ENCODE results near the gene PCNX3. TPM values are rescaled to one million over a fixed set of nuclear protein-coding genes. Genes with fewer than 3 reads are reported as not detected.

Gene PCNX3
- total and polyA plus RNA-seq, 2 of the 13 experiments (the other 11 are each of a cell fraction or from before 2014, with no cell fraction given) = 16.2 to 23.0 TPM

DNA sequence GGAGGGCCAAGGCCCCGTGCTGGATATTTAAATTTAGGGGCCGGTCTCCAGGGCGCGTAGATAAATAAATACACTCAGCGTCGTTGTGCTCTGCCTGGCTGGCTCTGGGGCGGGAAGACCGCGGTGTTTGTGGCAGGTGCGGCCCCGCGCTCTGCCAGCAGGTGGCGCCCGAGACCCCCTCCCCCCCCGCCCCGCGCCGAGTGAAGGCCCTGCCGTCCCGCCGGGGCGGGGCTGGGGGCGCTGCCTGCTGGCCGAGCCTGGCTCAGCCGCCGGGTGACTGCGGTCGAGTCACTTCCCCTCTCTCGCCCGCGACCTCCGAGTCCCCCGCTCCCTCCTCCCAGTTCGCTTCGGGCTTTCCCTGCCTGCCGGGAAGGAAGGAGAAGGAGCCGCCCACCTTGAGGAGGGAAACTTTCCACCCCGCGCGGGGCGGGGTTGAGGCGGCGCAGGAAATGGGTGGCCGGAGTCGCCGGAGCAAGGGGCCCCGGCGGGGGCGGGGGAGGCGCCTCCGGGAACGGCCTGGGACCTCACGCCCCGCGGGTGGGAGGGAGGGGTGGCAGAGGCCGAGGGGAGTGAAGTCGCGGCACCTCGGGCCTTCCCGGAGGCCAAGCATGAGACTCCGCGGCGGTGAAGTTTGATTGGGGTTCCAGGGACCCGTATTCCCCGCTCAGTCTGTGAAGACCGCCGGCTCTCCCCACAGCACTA lies 41.3 kb upstream of the PCNX3 start (continued):
- no peak for TF ChIP-seq NR0B2 (CRISPR knock-in tag; IDR thresholded peaks at IDR 0.05)
- no peak for TF ChIP-seq THAP11 (CRISPR knock-in tag; IDR thresholded peaks at IDR 0.05)
- no peak for TF ChIP-seq MEIS2 (CRISPR knock-in tag; IDR thresholded peaks at IDR 0.05)
- TF ChIP-seq MYNN (CRISPR knock-in tag; IDR thresholded peaks at IDR 0.05; ENCODE audit: low read depth) = no peak
- 0 out of 2 replicates have a peak, but pooled peaks have one; percentile 15 for TF ChIP-seq HOXD1 (CRISPR knock-in tag; IDR thresholded peaks at IDR 0.05)
- TF ChIP-seq, protein P1, sequence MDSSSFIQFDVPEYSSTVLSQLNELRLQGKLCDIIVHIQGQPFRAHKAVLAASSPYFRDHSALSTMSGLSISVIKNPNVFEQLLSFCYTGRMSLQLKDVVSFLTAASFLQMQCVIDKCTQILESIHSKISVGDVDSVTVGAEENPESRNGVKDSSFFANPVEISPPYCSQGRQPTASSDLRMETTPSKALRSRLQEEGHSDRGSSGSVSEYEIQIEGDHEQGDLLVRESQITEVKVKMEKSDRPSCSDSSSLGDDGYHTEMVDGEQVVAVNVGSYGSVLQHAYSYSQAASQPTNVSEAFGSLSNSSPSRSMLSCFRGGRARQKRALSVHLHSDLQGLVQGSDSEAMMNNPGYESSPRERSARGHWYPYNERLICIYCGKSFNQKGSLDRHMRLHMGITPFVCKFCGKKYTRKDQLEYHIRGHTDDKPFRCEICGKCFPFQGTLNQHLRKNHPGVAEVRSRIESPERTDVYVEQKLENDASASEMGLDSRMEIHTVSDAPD (CRISPR knock-in tag; IDR thresholded peaks at IDR 0.05) = no peak
- peak; percentile 10; the same call in 1 of the 2 replicates for TF ChIP-seq ZNF331 (CRISPR knock-in tag; IDR thresholded peaks at IDR 0.05)
- no peak for TF ChIP-seq JDP2 (CRISPR knock-in tag; IDR thresholded peaks at IDR 0.05; ENCODE audit: borderline replicate concordance)
- TF ChIP-seq ZNF383 (CRISPR knock-in tag; IDR thresholded peaks at IDR 0.05; ENCODE audit: borderline replicate concordance) = no peak
- no peak for TF ChIP-seq ZBTB42 (CRISPR knock-in tag; IDR thresholded peaks at IDR 0.05)
- TF ChIP-seq ZZZ3 (CRISPR knock-in tag; IDR thresholded peaks at IDR 0.05; ENCODE audit: borderline replicate concordance) = no peak
- no peak for TF ChIP-seq FOXC1 (CRISPR knock-in tag; IDR thresholded peaks at IDR 0.05; ENCODE audit: borderline replicate concordance)
- no peak for TF ChIP-seq XBP1 (CRISPR knock-in tag; IDR thresholded peaks at IDR 0.05)
- TF ChIP-seq ZNF496 (CRISPR knock-in tag; IDR thresholded peaks at IDR 0.05; ENCODE audit: insufficient replicate concordance) = no peak
- no peak for TF ChIP-seq MATR3 (CRISPR knock-in tag; IDR thresholded peaks at IDR 0.05)
- TF ChIP-seq ZNF333 (CRISPR knock-in tag; IDR thresholded peaks at IDR 0.05; ENCODE audit: borderline replicate concordance) = no peak
- TF ChIP-seq HNF4G (IDR thresholded peaks at IDR 0.05; ENCODE audit: borderline replicate concordance, low read depth, low read length) = no peak
- TF ChIP-seq HNF4G (CRISPR knock-in tag; IDR thresholded peaks at IDR 0.05; ENCODE audit: borderline replicate concordance, low read depth) = no peak
- TF ChIP-seq POLR2AphosphoS2 (IDR thresholded peaks at IDR 0.05; ENCODE audit: low read depth, low read length) = no peak
- peak; percentile 26 for TF ChIP-seq XRCC5 (optimal IDR thresholded peaks at IDR 0.05; ENCODE audit: low read length)
- TF ChIP-seq ZNF629 (CRISPR knock-in tag; conservative IDR thresholded peaks at IDR 0.05) = 0 out of 2 replicates have a peak, but pooled peaks have one; percentile 14
- TF ChIP-seq HBP1 (CRISPR knock-in tag; IDR thresholded peaks at IDR 0.05; ENCODE audit: low read depth) = no peak
- TF ChIP-seq NCOA1 (CRISPR knock-in tag; IDR thresholded peaks at IDR 0.05) = no peak
- no peak for TF ChIP-seq NRL (CRISPR knock-in tag; IDR thresholded peaks at IDR 0.05; ENCODE audit: borderline replicate concordance)
- TF ChIP-seq RXRB (CRISPR knock-in tag; IDR thresholded peaks at IDR 0.05; ENCODE audit: borderline replicate concordance) = peak; percentile 10; the same call in 1 of the 2 replicates
- no peak for TF ChIP-seq MLX (CRISPR knock-in tag; IDR thresholded peaks at IDR 0.05)
- TF ChIP-seq ATF7 (IDR thresholded peaks at IDR 0.05) = no peak
- no peak for TF ChIP-seq ATF7 (CRISPR knock-in tag; IDR thresholded peaks at IDR 0.05)
- peak; percentile 28; the same call in 1 of the 2 replicates for TF ChIP-seq HDAC2 (CRISPR knock-in tag; IDR thresholded peaks at IDR 0.05)
- no peak for TF ChIP-seq PHF20 (CRISPR knock-in tag; IDR thresholded peaks at IDR 0.05)
